Duodenal mucosa (tissue), 2 donors: ENCODE data around the gene PRRC2B.
"Not testable (repeated sequence)": the region's sequence is repeated elsewhere in the genome, so short reads cannot be mapped to it uniquely, and the experiment has no call there.

Source experiments
- H3K27ac ChIP-seq: one replicate; pipeline ENCODE4 v1.7.0; 2013; ENCODE audit warnings: low read depth, low read length
- H3K27me3 ChIP-seq, 2 donors: one replicate each; pipeline ENCODE4 v1.7.0; 2013; ENCODE audit warnings: low read length in 2 of 2, control low read depth in 1 of 2; ENCODE audit not compliant: insufficient read depth in 2 of 2, control insufficient read depth in 1 of 2
- H3K36me3 ChIP-seq, 2 donors: one replicate each; pipeline ENCODE4 v1.7.0; 2013; ENCODE audit warnings: low read length in 2 of 2, control low read depth in 1 of 2; ENCODE audit not compliant: insufficient read depth in 2 of 2, control insufficient read depth in 1 of 2
- H3K4me1 ChIP-seq, 2 donors: one replicate each; pipeline ENCODE4 v1.7.0; 2013; ENCODE audit warnings: low read length in 2 of 2, control low read depth in 1 of 2; ENCODE audit not compliant: insufficient read depth in 2 of 2, control insufficient read depth in 1 of 2
- H3K4me3 ChIP-seq, 2 donors: one replicate each; pipeline ENCODE4 v1.7.0; 2013; ENCODE audit warnings: low read length in 2 of 2, low read depth in 1 of 2
- H3K9ac ChIP-seq, 2 donors: one replicate each; pipeline ENCODE4 v1.7.0; 2013; ENCODE audit warnings: low read length in 2 of 2, low read depth in 1 of 2
- H3K9me3 ChIP-seq, 2 donors: one replicate each; pipeline ENCODE4 v1.7.0; 2013; ENCODE audit warnings: low read length in 2 of 2, control low read depth in 1 of 2; ENCODE audit not compliant: control insufficient read depth in 1 of 2

The PRRC2B gene

GRCh38 chr9:131502781-131503625, 109.1 kb downstream of the PRRC2B start, which contains the start of gene POMT1:
Gene POMT1, plus strand, starts transcription at chr9:131502918. Its CDS starts 1,301 bp downstream, at chr9:131504219.
- H3K27me3 ChIP-seq = no peaks in the 10 kb centered on the region
- peaks cover 6 to 28% of the 10 kb centered on the region in 2 donors for H3K36me3 ChIP-seq
- peak within 1 kb of the TSS; percentile 79 to 82 for H3K4me3 ChIP-seq
- peak within 1 kb of the TSS; percentile 63 to 76 for H3K9ac ChIP-seq
- H3K9me3 ChIP-seq = no peaks in the 10 kb centered on the region
- no peak within 1 kb of the TSS for H3K27ac ChIP-seq
- peaks cover 20 to 28% of the 10 kb centered on the region in 2 donors for H3K4me1 ChIP-seq

DNA sequence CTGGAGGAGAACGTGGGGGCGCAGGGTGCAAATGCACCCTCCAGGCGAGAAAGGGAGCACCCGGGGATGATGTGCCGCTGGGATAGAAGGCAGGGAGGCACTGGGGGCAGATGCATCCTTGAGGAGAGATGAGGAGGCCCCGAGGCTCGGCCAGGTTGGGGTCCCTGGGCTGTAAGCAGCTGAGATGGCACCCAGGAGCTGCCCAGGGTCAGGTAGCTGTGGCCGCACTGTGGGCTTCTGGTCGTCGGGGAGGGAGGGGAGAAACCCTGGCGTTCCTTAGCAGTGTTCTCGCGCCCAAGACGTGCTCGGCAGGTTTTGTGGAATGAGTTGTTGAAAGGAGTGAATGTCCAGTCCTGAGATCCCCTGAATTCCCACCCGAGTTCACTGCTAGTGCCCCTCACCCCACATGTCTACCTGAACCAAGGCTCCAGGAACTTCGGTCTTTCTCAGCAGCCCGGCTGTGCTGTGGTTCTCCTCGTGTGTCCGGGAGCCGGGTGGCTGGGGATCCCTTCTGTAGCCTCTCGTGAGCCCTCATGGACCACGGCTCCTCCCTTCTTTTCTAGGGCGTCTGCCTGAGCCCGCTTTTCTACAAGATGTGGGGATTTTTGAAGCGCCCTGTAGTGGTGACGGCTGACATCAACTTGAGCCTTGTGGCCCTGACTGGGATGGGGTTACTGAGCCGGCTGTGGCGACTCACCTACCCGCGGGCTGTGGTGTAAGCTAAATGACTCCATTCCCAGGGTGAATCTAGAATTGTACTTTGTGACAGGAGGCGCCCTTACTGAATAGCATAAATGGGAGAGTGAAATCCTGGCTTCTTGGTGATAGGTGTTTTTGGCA, 110.0 kb downstream of the PRRC2B start:
- Histone ChIP-seq H3K27me3 (no peaks in the 10 kb centered on the region), H3K9ac (peak overlapping the region; percentile 63 to 76), H3K9me3 (no peaks in the 10 kb centered on the region), H3K4me3 (peak overlapping the region; percentile 79 to 82), H3K27ac (no peak overlapping the region), H3K4me1 (peaks cover 20 to 28% of the 10 kb centered on the region in 2 donors), H3K36me3 (peaks cover 0 to 19% of the 10 kb centered on the region in 2 donors)

DNA sequence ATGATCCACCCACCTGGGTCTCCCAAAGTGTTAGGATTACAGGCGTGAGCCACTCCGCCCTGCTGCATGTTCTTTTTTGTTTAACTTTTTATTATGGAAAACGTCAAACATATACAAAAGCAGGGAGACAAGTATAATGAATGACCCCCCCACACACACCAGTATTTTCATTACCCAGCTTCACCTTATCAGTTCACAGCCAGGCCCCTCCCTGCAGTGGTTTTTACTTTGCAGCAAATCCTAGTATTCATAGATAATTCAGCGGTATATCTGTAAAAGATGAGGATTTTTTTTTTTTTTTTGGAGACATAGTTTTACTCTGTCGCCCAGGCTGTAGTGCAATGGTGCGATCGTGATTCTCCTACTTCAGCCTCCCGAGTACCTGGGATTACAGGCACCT, 111.1 kb downstream of the PRRC2B start:
- Histone ChIP-seq H3K4me1 (peaks cover 20 to 28% of the 10 kb centered on the region in 2 donors), H3K9me3 (no peaks in the 10 kb centered on the region), H3K9ac (no peak overlapping the region), H3K27ac (no peak overlapping the region), H3K27me3 (no peaks in the 10 kb centered on the region), H3K36me3 (peaks cover 0 to 15% of the 10 kb centered on the region in 2 donors), H3K4me3 (no peak overlapping the region)

- Histone ChIP-seq H3K36me3 (peaks cover 20 to 60% of the 10 kb centered on the region in 2 donors), H3K9me3 (peaks cover 0 to 3% of the 10 kb centered on the region in 2 donors), H3K9ac (no peak overlapping the region), H3K27me3 (no peaks in the 10 kb centered on the region), H3K4me3 (no peak overlapping the region), H3K27ac (no peak overlapping the region), H3K4me1 (no peaks in the 10 kb centered on the region)
Observed at GRCh38 chr9:131511416-131511815, 117.5 kb downstream of the PRRC2B start.

DNA sequence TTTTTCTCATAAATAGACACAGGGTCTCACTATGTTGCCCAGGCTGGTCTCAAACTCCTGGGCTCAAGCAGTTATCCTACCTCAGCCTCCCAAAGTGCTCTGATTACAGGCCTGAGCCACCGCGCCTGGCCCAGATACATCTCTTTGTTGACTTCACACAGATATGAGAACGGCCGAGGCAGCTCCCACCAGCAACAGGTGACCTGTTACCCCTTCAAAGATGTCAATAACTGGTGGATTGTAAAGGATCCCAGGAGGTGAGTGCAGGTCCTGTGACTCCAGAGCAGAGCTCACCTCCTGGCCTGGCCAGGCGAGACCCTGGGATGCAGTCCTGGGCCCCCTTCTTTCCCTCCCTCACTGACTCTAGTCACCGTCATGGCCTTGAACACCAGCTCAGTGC, 118.0 kb downstream of the PRRC2B start:
- H3K27me3 ChIP-seq = no peaks in the 10 kb centered on the region
- no peak overlapping the region for H3K27ac ChIP-seq
- no peaks in the 10 kb centered on the region for H3K4me1 ChIP-seq
- peaks cover 24 to 65% of the 10 kb centered on the region in 2 donors for H3K36me3 ChIP-seq
- peaks cover 0 to 3% of the 10 kb centered on the region in 2 donors for H3K9me3 ChIP-seq
- H3K9ac ChIP-seq = no peak overlapping the region
- no peak overlapping the region for H3K4me3 ChIP-seq

DNA sequence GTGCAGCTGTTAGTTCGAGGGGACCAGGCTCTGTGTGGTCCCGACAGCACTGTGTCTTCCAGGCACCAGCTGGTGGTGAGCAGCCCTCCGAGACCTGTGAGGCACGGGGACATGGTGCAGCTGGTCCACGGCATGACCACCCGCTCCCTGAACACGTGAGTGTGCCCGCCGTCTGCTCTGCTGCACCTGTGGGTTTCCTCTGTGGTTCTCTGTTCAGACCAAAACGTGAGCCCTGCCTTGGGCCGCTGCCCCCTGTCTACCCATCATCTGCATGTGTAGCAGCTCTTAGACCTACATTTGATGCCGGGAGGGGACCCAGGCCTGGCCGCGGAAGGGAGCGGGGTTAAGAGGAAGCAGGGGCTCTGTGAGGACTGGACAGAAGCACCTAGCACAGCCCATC, 119.3 kb downstream of the PRRC2B start:
- Histone ChIP-seq H3K4me1 (no peaks in the 10 kb centered on the region), H3K27me3 (no peaks in the 10 kb centered on the region), H3K9ac (no peak overlapping the region), H3K9me3 (peaks cover 0 to 3% of the 10 kb centered on the region in 2 donors), H3K36me3 (peaks cover 30 to 70% of the 10 kb centered on the region in 2 donors), H3K27ac (no peak overlapping the region), H3K4me3 (no peak overlapping the region)

DNA sequence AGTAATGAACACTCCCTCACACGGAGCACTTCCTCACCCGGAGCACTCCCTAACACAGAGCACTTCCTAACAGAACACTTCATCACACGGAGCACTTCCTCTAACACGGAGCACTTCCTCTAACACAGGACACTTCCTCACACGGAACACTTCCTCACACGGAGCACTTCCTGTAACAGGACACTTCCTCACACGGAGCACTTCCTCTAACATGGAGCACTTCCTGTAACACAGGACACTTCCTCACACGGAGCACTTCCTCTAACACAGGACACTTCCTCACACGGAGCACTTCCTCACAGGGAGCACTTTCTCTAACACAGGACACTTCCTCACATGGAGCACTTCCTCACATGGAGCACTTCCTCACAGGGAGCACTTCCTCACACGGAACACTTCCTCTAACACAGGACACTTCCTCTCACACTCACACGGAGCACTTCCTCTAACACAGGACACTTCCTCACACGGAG, 121.7 kb downstream of the PRRC2B start:
- H3K27me3 ChIP-seq, H3K27ac ChIP-seq, H3K9ac ChIP-seq, H3K4me3 ChIP-seq, H3K9me3 ChIP-seq, H3K4me1 ChIP-seq: not testable (repeated sequence)
- peaks cover 49 to 83% of the 10 kb centered on the region in 2 donors for H3K36me3 ChIP-seq

DNA sequence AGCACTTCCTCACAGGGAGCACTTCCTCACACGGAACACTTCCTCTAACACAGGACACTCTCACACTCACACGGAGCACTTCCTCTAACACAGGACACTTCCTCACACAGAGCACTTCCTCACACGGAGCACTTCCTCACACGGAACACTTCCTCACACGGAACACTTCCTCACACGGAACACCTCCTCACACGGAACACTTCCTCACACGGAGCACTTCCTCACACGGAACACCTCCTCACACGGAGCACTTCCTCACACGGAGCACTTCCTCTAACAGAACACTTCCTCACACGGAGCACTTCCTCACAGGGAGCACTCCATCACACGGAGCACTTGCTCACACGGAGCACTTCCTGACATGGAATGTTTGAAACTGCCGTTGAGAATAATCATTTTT, 122.2 kb downstream of the PRRC2B start:
- H3K9ac ChIP-seq = no peak overlapping the region
- H3K27me3 ChIP-seq = no peaks in the 10 kb centered on the region
- H3K36me3 ChIP-seq = peaks cover 45 to 82% of the 10 kb centered on the region in 2 donors
- peaks cover 0 to 3% of the 10 kb centered on the region in 2 donors for H3K9me3 ChIP-seq
- H3K4me3 ChIP-seq = no peak overlapping the region
- no peaks in the 10 kb centered on the region for H3K4me1 ChIP-seq
- H3K27ac ChIP-seq = no peak overlapping the region

GRCh38 chr9:131516930-131517329, 123.0 kb downstream of the PRRC2B start:
- H3K4me3 ChIP-seq = no peak overlapping the region
- peaks cover 0 to 3% of the 10 kb centered on the region in 2 donors for H3K9me3 ChIP-seq
- no peak overlapping the region for H3K9ac ChIP-seq
- H3K27ac ChIP-seq = no peak overlapping the region
- no peaks in the 10 kb centered on the region for H3K4me1 ChIP-seq
- peaks cover 46 to 83% of the 10 kb centered on the region in 2 donors for H3K36me3 ChIP-seq
- H3K27me3 ChIP-seq = no peaks in the 10 kb centered on the region

DNA sequence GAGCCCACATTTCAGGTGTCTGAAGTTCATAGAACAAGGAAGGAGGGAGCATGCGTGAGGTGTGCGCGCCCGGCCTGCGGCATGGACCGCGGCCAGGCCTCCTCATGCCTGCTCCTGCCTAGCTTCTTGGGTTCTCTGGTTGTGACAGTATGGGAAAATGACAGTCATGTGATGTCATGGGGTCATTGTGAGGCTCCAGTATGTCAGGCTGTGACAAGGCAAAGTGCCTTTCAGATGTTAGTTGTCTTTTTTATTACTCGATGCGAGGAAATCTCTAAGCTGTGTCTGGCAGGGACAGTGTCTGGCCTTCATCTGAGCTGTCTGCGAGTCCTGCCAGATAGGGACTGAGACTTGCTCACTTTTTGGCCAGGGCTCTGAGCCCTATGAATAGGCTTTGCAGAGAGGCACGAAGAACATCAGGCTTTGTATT, 123.9 kb downstream of the PRRC2B start:
- no peaks in the 10 kb centered on the region for H3K27me3 ChIP-seq
- no peak overlapping the region for H3K27ac ChIP-seq
- no peak overlapping the region for H3K4me3 ChIP-seq
- H3K9ac ChIP-seq = no peak overlapping the region
- H3K36me3 ChIP-seq = peaks cover 46 to 86% of the 10 kb centered on the region in 2 donors
- no peaks in the 10 kb centered on the region for H3K4me1 ChIP-seq
- peaks cover 0 to 3% of the 10 kb centered on the region in 2 donors for H3K9me3 ChIP-seq
